Left forelimb (tissue), 1 donor: ENCODE measurements around the gene ABCB6.

Source experiments
- DNase-seq: peaks from one replicate; pipeline ENCODE4 v3.0.0-alpha.2; 2018; ENCODE audit warnings: low spot score

The ABCB6 gene

DNA sequence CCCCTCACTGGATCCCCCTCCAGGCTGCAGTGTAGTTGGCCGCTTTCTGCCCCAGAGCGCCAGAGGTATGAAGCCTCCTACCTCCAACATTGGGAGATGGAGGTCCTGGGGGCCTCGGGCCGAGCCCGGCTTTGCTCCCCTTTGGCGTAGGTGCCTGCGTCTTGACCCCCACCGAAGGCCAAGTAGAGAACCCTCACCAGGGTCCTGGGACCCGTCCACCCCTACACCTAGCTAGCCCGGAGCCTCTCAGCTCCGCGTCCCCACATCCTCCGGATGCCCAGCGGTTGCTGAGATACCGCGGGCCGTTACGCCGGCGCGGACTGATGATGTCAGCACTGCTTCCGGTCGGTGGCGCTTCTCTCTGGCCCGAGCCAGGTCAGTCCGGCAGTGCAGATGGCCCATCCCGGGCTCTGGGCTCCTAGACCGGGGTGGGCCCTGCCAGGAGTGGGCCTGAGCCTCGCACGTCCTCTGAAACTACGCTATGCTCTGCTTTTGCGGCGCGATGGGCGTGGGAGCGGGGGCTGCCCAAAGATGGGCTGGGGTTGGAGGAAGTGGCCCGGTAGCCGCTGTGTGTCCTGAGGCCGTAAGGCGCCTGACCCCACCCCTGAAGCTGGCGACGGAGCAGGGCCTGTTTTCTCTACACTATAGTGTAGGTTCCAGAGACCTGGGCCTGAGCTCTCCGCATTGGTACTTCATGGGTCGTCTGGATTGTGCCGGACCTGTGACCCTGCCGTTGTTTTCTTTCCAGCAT is 26.6 kb upstream of the ABCB6 start, which contains the start of the genes GLB1L and STK16:
Gene GLB1L (minus strand): TSS at position 297 of the 751 bp plus-strand sequence. CDS start 1,871 bp downstream, outside the sequence.
Gene STK16 (plus strand): TSS at position 332 of the 751 bp plus-strand sequence. CDS start 521 bp downstream, outside the sequence.
- peak; percentile 97 for DNase-seq

DNA sequence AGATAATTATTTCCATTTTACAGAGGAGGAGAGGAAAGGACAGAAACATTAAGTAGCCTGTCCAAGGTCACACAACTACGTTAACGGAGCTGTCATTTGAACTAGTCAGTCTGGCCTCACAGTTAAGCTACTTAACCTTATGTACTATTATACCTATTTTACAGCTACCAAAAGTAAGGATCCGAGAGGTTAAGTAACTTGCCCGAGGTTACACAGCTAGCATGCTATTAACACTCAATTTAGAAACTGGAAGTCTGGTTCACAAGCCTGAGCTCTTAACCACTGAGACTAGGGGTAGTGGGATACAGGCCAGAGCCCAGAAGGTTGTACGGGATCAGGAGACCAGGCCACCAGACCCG is 26.0 kb upstream of the ABCB6 start:
- no peak for DNase-seq

DNA sequence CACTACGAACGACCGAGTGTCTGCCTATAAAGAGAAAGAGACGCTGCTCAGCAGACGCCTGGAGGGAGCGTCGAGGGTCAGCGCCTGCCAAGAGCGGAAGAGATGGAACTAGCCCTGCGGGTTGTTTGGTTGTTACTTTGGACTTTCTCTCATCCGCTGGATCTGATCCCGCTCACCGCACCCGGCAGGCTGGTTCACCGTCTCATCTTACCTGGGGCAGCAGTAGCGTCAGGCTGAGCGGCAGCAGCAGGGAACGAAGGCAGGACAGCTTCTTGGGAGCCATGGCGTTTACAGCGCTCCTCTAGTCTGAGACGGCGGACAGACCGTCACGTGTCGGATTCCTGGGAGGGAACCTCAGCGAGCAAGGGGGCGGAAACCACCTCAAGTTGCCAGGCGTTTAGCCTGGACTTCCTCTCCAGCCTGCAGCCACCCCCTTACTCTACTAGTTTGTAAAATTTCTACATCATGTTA is 24.6 kb upstream of the ABCB6 start:
- no peak for DNase-seq

DNA sequence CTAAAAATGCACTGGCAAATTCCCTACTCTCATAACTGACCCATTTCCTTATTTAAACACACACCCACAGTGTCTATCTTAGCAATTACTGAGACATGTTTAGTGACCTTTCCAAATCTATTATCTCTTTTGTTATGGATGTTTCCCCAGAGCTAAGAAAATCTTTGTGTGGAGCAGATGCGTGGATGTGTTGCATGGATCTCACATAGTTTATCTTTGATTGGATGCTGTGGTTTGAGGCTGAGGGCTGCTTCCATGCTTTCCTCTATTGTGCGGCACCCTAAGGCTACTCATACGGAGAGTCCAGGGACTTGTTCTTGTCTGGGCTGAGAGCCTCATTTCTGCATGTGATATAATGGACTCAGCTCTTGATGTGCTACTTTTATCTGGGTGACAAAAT is 15.6 kb upstream of the ABCB6 start:
- DNase-seq = no peak

DNA sequence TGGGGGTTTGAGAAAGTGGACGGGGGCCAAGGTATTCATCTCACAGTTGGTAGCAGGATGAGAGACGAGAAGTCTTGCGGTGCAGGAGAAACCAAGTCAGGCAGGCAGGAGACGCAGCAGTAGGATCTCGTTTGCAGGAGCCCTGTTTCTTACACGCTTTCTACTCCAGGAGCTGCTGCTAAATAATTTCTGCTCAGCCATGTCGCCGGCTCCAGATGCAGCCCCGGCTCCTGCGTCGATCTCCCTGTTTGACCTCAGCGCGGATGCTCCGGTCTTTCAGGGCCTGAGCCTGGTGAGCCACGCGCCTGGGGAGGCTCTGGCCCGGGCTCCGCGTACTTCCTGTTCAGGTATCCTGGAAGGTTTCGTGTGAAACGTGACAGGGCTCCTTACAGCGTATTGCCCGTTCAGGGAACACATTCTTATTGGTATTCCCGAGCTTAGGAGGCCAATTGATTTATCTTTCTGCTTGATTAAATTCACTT is 11.3 kb upstream of the ABCB6 start:
- DNase-seq = no peak

DNA sequence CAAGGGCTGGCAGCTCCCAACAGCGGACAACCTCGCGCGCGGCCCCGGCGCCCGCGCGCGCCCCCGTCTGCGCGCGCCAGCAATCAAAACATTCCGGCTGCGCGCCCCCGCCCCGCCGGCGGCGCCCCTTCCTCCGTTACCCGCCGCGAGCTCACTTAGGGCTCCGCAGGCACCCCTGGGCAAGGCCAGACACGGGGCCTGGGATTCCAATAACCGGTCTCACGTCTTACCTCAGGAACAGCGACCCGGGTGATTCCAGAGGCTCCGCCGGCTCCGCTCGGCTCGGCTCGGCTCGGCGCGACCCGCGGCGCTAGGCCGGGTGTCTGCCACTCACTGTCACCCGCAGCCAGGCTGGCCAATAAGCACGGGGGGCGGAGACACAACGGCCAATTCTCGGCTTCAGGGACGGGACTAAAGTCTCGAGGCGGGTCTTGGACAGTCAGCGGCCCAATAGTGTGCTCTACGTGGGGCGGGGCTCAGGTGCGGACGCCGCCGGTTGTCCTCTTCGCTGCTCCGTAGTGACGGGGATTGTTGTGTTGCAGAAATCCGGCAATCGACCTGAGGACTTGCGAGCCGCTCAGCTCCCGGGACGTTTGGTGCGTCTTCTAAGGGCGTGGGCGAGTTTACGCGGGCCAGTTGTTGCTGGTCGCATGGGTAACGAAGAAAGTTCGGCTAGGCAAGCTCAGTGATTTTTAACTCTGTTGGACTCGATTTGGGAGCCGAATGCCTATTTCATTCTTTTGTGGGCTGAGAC is 10.7 kb upstream of the ABCB6 start, which contains the start of the genes ANKZF1 and ATG9A:
Gene ANKZF1 (plus strand): TSS at position 502 of the 754 bp plus-strand sequence. CDS start 452 bp downstream, outside the sequence.
Gene ATG9A (minus strand): TSS at position 332 of the 754 bp plus-strand sequence. CDS start 1,612 bp downstream, outside the sequence.
- DNase-seq = peak; percentile 99

DNA sequence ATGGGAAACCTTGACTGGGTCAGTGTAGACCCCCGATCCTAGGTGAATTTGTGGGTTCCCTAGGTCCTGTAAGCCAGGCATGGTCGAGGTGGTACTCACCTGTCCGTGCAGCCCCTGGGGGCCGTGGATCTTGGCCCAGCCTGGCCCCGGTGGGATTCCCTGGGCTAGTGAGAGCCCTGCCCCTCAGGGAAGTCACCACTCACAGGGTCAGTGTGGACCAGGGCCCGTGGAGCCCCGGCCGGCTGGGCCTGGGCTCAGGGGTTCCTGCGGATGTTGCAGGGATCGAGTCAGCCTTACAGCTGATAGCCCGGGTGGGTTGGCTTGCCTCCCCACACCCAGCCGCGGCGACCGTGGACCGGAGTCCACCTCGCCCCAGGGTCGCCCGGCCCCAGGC is 10.2 kb upstream of the ABCB6 start:
- DNase-seq = no peak

DNA sequence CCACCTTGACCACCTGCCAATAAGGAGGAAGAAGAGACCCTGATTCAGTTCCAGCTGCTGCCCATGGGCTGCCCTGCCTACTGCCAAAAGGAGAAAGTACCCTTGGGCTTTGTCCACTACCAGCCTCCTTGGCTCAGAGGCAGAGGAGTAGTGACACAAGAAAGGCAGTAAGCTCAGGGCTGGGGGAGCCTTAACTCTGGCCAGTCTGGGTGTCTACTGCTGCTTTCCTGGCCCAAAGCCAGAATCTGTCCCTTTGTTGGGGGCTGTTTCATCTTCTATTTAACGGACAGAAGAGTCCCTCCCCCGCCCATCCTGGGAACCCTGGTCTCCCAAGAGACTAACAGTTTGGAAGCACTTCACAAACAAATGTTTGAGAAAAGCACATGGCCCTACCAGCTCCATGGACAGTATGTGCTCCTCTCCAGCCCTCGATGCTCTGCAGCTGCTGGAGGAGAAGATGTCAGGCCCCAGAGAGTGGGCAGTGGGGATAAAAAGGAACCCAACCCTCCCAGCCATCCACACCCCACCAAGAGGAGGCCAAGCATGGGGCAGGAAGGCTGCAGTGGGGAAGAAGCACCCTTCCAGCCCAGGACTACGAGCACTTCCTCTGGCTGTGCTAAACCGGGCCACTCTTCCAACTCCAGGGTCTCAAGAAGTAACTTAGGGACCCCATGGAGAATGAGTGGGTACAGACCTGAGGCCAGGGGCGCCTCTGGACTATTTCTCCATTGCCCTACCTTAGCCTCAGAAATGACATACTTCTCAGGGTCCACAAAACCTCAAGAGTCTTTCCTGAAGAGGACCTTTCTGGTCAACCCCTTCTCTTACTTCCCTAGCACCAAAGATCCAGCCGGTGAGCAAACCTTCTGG is 9.5 kb upstream of the ABCB6 start:
- no peak for DNase-seq

DNA sequence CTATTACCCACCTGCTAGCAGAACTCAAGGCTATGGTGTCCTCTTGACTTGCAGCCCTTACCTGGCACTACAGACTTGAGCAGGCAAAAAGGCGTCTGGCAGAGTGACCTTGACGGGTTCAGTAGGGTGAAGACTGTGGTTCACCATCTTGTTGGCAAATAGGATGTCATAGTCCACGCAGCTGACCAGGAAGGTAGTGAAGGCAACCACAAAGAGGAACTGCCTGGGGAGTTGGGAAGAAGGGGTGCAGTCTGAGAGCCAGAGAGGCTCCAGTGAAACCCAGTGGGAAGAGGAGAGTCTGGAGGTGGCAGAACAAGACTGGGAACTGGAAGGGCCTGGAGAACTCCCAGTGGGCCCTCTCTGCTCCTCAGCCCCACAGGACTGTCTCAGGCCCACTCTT is 6.6 kb upstream of the ABCB6 start:
- no peak for DNase-seq

DNA sequence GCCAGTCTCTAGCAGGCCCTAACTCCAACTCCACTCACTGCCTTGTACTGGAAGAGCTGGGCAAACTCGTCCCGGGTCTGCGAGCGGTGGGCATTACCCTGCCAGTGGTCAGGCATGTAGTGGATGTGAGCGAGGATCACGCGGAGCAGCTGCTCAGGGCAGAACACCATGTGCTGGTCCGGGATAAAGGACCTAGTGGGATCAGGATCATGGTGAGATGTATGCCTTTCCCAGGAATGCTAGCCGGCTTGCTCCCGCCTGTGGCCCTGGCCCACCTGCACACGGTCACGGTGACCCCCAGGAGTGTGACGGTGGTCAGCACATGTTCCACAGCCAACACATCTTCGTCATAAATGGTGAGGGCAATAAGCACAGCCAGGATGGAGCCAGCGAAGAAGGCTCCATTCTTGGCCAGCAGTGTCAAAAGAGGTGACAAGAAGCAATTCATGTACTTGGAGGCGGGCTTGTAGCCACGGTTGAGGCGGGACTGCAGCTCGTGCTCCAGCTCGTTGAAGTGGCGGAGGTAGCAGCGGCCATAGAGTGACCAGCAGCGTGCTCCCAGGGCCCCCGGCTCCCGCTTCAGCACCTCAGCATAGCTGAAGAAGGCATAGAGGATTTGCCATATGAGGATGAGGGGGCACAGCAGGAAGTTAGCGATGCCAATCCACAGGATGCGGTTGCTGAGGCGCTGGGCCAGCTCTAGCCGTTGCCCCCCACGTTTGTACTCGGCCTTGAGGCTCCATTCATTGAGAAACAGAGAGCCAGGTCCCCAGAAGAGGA is 5.3 kb upstream of the ABCB6 start:
- DNase-seq = no peak

DNA sequence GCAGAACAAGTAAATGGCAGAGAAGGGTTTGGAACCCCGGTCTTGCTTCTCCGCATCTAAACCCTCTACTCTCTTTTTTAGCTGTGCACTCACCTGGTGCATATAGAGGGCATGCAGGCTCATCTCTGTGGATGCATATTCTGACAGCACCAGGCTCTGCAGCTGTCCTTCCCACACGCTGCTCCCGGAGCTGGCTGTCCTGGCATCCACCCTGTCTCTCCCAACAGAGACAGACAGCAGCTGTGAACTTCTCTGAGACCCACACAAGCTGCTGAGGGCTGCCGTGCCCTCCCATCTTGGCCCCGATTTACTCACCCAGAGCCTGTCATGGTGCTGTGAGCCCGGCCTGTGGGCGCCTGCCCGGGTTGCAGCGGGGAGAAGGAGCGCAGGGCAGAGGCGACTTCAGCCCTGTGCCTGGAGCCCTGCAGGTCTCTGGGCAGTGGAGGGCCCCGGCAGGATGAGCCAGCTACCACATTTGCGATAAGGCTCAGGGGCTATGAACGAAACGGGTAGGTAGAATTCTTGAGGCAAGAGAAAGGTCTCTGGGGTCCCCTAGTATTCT is 3.3 kb upstream of the ABCB6 start:
- peak; percentile 61 for DNase-seq

DNA sequence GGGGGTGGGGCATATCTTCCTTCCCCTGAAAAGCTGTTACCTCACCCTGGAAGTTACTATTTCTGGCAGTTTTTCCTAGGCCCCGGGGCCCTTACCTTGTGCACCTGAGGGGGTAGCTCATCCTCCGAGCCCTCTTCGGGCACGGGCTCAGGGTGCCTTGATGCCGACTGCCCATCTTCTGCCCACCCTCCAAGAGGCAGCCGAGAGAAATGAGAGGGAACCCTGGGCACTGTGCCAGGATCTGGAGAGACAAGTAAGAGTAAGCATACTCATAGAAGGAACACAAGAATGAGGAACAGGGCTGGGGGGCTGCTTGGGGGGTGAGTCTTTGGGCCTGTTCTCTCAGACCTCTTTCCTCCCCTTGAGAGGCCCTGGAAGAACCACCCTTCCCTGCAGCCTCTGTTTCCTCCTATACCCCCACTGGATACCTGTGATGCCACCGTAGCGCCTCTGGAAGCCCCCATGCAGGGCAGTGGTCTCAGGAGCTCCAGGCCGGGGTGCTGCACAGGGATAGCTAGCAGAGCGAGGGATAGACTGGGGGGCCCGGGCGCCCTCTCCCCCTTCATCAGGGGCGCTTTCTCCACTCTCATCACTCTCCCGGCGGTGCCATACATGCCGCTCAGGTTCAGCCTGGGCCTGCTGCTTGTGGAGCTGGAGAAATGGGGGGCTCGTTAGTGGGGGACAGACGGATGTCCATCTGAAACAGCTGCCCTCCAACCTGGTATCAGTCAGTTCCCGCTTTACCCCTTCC is 2.1 kb upstream of the ABCB6 start:
- peak; percentile 45 for DNase-seq

DNA sequence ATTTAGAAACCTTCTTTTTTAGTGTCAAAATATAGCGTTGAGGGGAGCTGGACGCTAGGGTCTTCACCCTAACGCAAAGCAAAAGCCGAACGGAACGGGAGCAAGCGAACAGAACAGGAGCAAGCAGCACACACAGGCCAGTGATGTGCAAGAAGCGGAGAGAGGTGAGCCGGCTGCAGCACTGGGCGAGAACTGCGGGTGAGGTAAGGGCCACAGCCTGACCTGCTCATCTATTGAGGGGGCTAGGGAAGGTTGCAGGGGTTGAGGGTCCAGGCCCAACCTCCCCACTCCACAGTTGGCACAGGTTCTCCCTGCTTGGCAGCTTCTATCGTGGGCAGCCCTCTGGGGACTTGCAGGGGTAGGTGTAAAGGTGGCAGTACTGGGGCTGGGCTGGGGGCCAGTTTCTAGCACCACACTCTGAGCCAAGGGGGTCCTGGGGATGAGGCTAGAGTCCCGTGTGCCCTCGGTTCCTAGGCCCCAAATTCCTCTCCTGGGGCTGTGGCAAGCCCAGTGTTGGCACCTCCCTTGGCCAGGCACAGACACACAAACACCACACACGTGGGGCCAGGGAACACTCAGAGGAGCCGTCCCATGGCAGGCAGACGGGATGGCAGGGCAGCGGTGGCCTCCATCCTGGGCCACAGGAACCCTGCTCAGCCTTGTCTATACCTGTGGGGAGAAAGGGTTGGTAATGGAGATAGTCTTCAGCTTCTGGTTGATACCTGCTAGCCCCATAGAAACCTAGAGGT is 1.2 kb upstream of the ABCB6 start:
- peak; percentile 58 for DNase-seq

DNA sequence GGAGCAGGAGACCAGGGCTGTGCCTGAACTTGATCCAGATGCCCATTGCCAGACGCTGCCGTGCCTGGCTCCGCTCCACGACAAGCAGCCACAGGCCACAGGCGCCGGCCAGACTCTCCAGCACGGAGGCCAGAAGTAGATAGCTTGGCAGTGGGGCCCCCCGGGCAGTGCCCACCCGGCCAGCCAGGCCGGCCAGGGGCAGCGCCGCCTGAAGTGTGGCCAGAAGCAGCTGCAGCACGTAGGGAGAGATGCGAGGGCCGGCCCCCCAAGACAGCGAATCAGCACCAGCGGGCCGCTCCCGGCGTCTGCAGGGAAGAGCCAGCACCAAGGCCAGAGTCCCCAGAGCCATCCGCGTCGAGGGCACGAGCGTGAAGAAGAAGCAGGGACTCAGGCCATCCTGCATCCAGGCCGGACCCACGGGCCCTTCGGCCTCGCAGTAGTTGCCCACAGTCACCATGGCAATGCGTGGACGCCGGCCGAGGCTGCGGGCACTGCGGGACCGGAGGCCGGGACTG is 484 bp downstream of the ABCB6 start:
- DNase-seq = no peak

DNA sequence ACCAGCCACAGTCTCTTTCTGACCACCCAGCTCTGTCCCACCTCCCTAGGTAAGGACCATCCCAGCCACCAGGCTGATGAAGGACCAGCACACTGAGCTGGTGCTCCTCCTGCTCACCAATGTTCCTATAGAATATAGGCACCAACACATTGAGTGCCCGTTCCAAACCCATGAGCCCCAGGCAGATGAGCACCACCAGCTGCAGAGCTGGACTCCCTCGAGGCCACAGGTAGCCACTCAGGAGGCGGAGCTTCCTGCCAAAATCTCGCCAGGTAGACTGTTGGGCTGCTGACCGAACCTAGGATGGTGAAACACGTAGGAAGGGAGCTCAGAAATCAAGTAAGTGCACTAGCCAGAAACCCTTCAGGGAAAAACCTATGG is 2.2 kb downstream of the ABCB6 start:
- no peak for DNase-seq

DNA sequence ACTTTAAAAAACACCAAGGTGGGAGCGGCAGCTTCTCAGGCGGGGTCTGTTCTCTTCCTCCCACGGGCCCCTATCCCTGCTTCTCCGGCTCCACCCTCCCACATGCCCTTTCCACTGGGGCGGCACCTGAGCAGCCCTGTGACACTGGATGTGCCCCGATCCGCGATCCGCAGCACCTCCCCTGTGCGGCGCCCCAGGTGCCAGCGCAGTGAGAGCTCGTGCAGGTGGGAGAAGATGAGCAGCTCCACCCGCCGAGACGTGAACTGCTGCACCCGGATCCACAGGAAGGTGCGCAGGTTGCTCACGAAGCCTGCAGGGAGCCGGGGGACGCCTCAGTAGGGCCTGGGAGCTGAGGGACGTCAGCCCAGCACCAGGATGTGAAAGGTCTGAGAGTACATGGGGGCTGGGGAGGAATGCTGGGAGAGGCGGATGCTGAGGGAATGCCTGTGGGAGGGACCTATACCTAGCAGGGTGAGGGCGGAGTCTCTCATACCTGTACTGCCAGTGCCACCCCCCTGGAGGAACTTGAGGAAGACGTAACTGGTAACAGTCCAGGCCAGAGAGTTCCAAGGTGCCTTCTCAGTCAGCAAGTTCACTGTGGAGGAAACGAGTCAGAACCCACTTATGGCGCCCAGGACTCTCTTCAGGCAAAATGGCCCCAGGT is 2.8 kb downstream of the ABCB6 start:
- peak; percentile 58 for DNase-seq

DNA sequence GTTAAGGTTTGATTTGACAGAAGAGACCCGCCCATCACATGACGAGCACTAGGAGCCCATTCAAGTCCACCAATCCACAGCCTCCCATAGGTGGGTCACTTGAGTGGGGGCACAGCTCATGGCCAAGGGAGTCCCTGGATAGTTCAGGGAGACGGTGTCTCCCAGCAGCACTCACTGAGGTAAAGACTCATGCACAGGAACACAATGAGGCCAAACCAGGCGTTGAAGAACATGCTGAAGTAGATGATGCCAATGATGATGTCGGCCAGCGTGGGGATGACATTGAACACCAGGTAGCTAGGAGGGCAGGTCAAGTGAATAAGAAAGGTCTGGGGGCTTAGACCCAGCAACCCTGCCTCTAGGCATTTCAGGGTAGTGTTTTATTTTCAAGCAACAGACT is 4.0 kb downstream of the ABCB6 start:
- peak; percentile 62 for DNase-seq

DNA sequence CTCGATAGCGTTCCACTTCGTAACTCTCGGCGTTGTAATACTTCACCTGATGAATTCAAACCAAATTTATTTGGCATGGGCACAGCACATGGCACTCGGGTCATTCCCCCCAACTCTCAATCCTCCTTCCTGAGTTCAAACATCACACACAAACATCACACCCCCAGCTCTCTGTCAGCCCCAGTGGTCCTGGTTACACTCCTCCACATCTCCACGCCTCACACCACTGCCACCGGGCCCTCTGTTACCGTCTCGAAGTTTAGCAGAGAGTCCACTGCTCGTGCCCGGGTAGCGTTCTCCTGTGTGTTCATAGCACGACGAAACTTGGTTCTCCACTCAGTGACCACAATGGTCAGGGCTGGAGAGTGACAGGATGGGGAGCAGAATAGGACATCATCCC is 4.6 kb downstream of the ABCB6 start:
- no peak for DNase-seq
